ENCODE measurements around the gene EPHB2. TPM values are rescaled to one million over a fixed set of nuclear protein-coding genes. Genes with fewer than 3 reads are reported as not detected.
A peak's percentile ranks its signal among the peaks of the same experiment; 100 is the strongest.

Gene EPHB2
- total RNA-seq, 1 donor from 2014 or later = 6.0 TPM

DNA sequence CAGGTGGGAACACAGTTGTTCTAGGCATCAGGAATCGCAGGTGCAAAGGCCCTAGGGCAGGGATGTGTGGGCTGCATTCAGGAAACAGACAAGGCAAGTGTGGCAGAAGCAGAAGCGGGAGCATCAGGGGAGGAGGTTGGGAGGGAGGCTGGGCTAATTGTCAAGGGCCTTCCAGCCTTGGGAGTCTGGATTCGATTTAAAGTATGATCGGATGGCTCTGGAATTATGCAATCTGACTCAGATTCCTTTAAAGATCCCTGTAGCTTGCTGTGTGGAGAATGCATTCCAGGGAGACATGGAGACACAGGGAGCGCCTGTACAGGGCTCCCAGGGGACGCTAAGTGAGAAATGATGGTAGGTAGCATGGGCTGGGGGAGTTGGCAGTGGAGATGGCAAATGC is 175.6 kb downstream of the EPHB2 start:
- ATAC-seq = no peak
- no peaks in the 10 kb centered on the region for H3K36me3 ChIP-seq
- TF ChIP-seq, protein P1, sequence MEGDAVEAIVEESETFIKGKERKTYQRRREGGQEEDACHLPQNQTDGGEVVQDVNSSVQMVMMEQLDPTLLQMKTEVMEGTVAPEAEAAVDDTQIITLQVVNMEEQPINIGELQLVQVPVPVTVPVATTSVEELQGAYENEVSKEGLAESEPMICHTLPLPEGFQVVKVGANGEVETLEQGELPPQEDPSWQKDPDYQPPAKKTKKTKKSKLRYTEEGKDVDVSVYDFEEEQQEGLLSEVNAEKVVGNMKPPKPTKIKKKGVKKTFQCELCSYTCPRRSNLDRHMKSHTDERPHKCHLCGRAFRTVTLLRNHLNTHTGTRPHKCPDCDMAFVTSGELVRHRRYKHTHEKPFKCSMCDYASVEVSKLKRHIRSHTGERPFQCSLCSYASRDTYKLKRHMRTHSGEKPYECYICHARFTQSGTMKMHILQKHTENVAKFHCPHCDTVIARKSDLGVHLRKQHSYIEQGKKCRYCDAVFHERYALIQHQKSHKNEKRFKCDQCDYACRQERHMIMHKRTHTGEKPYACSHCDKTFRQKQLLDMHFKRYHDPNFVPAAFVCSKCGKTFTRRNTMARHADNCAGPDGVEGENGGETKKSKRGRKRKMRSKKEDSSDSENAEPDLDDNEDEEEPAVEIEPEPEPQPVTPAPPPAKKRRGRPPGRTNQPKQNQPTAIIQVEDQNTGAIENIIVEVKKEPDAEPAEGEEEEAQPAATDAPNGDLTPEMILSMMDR (IDR thresholded peaks at IDR 0.05) = no peak
- H3K27ac ChIP-seq = no peak overlapping the region
- H3K4me1 ChIP-seq = no peaks in the 10 kb centered on the region
- no peaks in the 10 kb centered on the region for H3K27me3 ChIP-seq
- no peak for DNase-seq
- H3K4me3 ChIP-seq = no peak overlapping the region
- intact Hi-C loops (cut with DNase I) = no loop called here
- no peaks in the 10 kb centered on the region for H3K9me3 ChIP-seq

DNA sequence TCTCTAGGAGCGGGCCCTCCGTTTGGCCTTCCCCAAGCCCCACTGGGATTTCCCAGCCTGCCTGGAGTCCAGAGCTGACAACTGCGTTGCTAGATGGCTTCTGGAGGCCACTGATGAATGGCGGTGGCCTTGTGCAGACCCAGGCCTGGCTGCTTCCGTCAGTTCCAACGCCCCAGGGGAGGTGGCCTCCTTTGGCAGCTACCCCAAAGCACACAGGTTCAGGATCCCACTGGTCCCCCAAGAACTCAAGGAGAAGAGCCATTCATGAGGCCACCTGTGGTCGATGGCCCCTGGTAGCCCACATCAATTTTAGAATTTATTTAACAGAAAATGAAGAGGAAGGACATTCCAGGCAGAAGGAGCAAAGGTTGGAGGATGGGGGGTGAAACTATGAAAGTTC is 176.9 kb downstream of the EPHB2 start:
- no peak overlapping the region for H3K27ac ChIP-seq
- DNase-seq = no peak
- ATAC-seq = no peak
- intact Hi-C loops (cut with DNase I) = no loop called here
- H3K36me3 ChIP-seq = no peaks in the 10 kb centered on the region
- no peak overlapping the region for H3K4me3 ChIP-seq
- H3K9me3 ChIP-seq = no peaks in the 10 kb centered on the region
- no peaks in the 10 kb centered on the region for H3K27me3 ChIP-seq
- TF ChIP-seq, protein P1 (IDR thresholded peaks at IDR 0.05) = no peak
- no peaks in the 10 kb centered on the region for H3K4me1 ChIP-seq

DNA sequence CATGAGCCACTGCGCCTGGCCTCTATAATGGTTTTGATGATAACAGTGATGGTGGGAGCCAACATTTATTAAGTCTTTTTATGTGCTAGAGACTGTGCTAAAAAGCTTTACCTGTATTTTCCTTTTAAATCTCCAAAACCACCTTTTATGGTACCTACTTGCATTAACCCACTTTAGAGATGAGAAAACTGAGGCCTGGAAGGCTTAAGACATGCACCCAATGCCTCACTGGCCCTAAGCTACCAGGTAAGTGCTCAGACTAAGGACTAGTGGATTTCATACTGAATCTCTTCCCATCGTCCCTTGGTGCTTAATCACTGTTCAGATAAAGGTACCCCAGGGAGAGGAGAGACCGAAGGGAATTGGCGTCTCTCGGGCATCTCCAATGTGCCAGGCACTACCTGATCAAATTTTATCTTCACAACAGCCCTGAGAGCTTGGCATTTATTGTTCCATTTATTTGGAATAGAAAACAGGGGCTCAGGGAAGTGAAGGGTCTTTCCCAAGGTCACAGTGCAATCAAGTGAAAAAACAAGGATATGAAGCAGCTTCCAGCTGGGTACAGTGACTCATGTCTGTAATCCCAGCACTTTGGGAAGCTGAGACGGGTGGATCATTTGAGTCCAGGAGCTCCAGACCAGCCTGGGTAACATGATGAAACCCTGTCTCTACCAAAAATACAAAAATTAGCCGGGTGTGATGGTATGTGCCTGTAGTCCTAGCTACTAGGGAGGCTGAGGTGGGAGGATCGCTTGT is 177.9 kb downstream of the EPHB2 start:
- TF ChIP-seq, protein P1 (IDR thresholded peaks at IDR 0.05) = no peak
- Histone ChIP-seq H3K36me3 (no peaks in the 10 kb centered on the region), H3K4me3 (no peak overlapping the region), H3K27me3 (no peaks in the 10 kb centered on the region), H3K9me3 (no peaks in the 10 kb centered on the region), H3K27ac (no peak overlapping the region), H3K4me1 (no peaks in the 10 kb centered on the region)
- intact Hi-C loops (cut with DNase I) = no loop called here
- ATAC-seq (no peak), DNase-seq (no peak)

DNA sequence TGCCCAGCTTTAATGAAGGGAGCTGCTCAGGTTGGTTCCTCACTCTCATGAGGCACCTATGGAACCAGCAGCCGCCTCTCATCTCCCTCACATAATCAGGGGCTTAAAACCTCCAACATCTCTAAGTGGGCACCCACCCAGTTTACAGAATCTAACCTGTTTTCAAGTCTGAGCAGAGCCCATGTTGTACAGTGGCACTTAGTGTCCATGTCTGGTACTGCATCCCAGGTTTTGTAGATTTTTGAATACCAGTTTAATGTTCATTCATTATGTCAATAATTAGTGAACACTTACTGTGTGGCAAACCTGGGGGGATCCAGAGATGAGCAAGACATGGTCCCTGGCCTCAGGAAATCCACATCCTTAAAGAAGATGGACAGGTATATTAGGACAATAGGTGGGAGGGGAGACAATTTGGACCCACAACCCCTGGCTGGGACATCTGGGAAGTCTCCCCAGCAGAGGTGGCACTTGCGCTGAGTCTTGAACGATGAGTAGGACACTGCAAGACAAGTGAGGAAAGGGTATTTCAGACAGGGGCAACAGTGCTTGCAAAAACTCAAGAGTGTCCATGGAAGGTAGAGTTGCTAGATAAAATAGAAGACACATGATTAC is 178.7 kb downstream of the EPHB2 start:
- no peaks in the 10 kb centered on the region for H3K27me3 ChIP-seq
- H3K9me3 ChIP-seq = no peaks in the 10 kb centered on the region
- no peaks in the 10 kb centered on the region for H3K4me1 ChIP-seq
- H3K4me3 ChIP-seq = no peak overlapping the region
- TF ChIP-seq, protein P1 (IDR thresholded peaks at IDR 0.05) = peak; percentile 72
- H3K27ac ChIP-seq = no peak overlapping the region
- intact Hi-C loops (cut with DNase I) = no loop called here
- ATAC-seq = peak; percentile 48
- no peak for DNase-seq
- no peaks in the 10 kb centered on the region for H3K36me3 ChIP-seq

DNA sequence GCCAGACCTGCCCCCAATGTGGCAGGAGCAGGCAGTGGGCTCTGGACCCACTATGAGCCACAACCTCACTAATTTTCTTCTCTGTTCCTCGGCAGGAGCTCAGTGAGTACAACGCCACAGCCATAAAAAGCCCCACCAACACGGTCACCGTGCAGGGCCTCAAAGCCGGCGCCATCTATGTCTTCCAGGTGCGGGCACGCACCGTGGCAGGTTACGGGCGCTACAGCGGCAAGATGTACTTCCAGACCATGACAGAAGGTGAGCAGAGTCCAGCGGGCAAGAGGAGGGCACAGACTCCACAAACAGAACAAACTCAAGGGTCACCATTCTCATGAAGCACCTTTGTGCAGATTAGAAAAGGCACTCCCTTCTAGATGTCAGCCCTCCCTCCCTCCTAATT is 182.2 kb downstream of the EPHB2 start:
- no peak for DNase-seq
- H3K27ac ChIP-seq = no peak overlapping the region

More for the DNA sequence above, 182.2 kb downstream of the EPHB2 start:
- H3K9me3 ChIP-seq = no peaks in the 10 kb centered on the region
- no peaks in the 10 kb centered on the region for H3K4me1 ChIP-seq
- TF ChIP-seq, protein P1 (IDR thresholded peaks at IDR 0.05) = no peak
- no peak overlapping the region for H3K4me3 ChIP-seq
- H3K27me3 ChIP-seq = no peaks in the 10 kb centered on the region
- intact Hi-C loops (cut with DNase I) = no loop called here
- ATAC-seq = no peak
- H3K36me3 ChIP-seq = no peaks in the 10 kb centered on the region

All from upper lobe of right lung (tissue), 1 donor.